ENCODE measurements around the gene PACRG. TPM values are rescaled to one million over a fixed set of nuclear protein-coding genes. Genes with fewer than 3 reads are reported as not detected.

The PACRG gene
- polyA plus RNA-seq, 2 of the 4 experiments (the other 2 are of a cell fraction), result 0.14 to 0.30 TPM

GRCh38 chr6:163340201-163340887 is 612.6 kb downstream of the PACRG start:
- CTCF ChIA-PET, result no interaction called here
- TF ChIP-seq ZNF302 (CRISPR knock-in tag; IDR thresholded peaks at IDR 0.05) (no peak), EP300 (IDR thresholded peaks at IDR 0.05) (no peak), MAFK (IDR thresholded peaks at IDR 0.05; ENCODE audit: partially characterized antibody) (no peak), RARB (CRISPR knock-in tag; IDR thresholded peaks at IDR 0.05) (no peak), SMC3 (IDR thresholded peaks at IDR 0.05) (no peak), HOXB13 (CRISPR knock-in tag; IDR thresholded peaks at IDR 0.05; ENCODE audit: low read depth) (no peak), KDM1A (IDR thresholded peaks at IDR 0.05; ENCODE audit: low read depth) (no peak), SREBF2 (IDR thresholded peaks at IDR 0.05) (no peak), PHF8 (IDR thresholded peaks at IDR 0.05; ENCODE audit: borderline replicate concordance, low read depth) (no peak), RNF2 (IDR thresholded peaks at IDR 0.05; ENCODE audit: borderline replicate concordance, low read depth) (no peak), RFX5 (IDR thresholded peaks at IDR 0.05) (no peak), RCOR1 (IDR thresholded peaks at IDR 0.05; ENCODE audit: low read depth, low read length) (no peak), TP53 (CRISPR knock-in tag; IDR thresholded peaks at IDR 0.05) (no peak), ZC3H11A (IDR thresholded peaks at IDR 0.05) (no peak), HOXB5 (CRISPR knock-in tag; IDR thresholded peaks at IDR 0.05) (no peak)
- TF ChIP-seq, protein P1, sequence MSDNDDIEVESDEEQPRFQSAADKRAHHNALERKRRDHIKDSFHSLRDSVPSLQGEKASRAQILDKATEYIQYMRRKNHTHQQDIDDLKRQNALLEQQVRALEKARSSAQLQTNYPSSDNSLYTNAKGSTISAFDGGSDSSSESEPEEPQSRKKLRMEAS (IDR thresholded peaks at IDR 0.05), result no peak
- FAIRE-seq, result no peak

GRCh38 chr6:163341224-163342061 is 613.7 kb downstream of the PACRG start:
- no peak overlapping the region for H3K4me2 ChIP-seq
- ChIA-PET POLR2A (no interaction called here), CTCF (no interaction called here)
- H3K9me3 ChIP-seq, result no peaks in the 10 kb centered on the region
- no peak for ATAC-seq
- no peak overlapping the region for H3K27ac ChIP-seq
- DNase-seq (ENCODE audit: low read depth in 1 of 2, low spot score in 1 of 2), result no peak
- H3K4me3 ChIP-seq, result no peak overlapping the region
- TF ChIP-seq, protein P2, sequence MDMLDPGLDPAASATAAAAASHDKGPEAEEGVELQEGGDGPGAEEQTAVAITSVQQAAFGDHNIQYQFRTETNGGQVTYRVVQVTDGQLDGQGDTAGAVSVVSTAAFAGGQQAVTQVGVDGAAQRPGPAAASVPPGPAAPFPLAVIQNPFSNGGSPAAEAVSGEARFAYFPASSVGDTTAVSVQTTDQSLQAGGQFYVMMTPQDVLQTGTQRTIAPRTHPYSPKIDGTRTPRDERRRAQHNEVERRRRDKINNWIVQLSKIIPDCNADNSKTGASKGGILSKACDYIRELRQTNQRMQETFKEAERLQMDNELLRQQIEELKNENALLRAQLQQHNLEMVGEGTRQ (IDR thresholded peaks at IDR 0.05), result no peak
- TF ChIP-seq TFCP2L1 (CRISPR knock-in tag; IDR thresholded peaks at IDR 0.05) (no peak), EHMT2 (IDR thresholded peaks at IDR 0.05; ENCODE audit: low read depth) (no peak), EHF (CRISPR knock-in tag; IDR thresholded peaks at IDR 0.05) (no peak), EP300 (IDR thresholded peaks at IDR 0.05) (no peak), SMC3 (IDR thresholded peaks at IDR 0.05) (no peak)
- TF ChIP-seq, protein P3, sequence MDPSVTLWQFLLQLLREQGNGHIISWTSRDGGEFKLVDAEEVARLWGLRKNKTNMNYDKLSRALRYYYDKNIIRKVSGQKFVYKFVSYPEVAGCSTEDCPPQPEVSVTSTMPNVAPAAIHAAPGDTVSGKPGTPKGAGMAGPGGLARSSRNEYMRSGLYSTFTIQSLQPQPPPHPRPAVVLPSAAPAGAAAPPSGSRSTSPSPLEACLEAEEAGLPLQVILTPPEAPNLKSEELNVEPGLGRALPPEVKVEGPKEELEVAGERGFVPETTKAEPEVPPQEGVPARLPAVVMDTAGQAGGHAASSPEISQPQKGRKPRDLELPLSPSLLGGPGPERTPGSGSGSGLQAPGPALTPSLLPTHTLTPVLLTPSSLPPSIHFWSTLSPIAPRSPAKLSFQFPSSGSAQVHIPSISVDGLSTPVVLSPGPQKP (IDR thresholded peaks at IDR 0.05; ENCODE audit: low read depth, low read length), result no peak
- no peak for FAIRE-seq
- no peaks in the 10 kb centered on the region for H3K4me1 ChIP-seq
- WGBS (ENCODE audit: missing lambda C conversion rate), result 84% methylated on average over 16 of the region's 16 CpGs

More at GRCh38 chr6:163340201-163340887, 612.6 kb downstream of the PACRG start:
- no peak overlapping the region for H3K4me2 ChIP-seq
- POLR2A ChIA-PET, result no interaction called here
- WGBS (ENCODE audit: missing lambda C conversion rate), result 92% methylated on average over 19 of the region's 19 CpGs
- ATAC-seq (no peak), DNase-seq (ENCODE audit: low read depth in 1 of 2, low spot score in 1 of 2) (no peak)
- H3K4me3 ChIP-seq, result no peak overlapping the region
- no peak overlapping the region for H3K27ac ChIP-seq
- H3K4me1 ChIP-seq, result no peaks in the 10 kb centered on the region
- H3K9me3 ChIP-seq, result no peaks in the 10 kb centered on the region
